GM12891 (cell line): ENCODE results near the gene C7orf25.
"Not testable (repeated sequence)": the region's sequence is repeated elsewhere in the genome, so short reads cannot be mapped to it uniquely, and the experiment has no call there.

ENCODE experiments used
- DNase-seq: peaks from one replicate; pipeline ENCODE4 v3.0.0; 2011; ENCODE audit warnings: low spot score; ENCODE audit not compliant: insufficient read length
- FAIRE-seq: peaks from 2 replicates; lab custom pipeline; 2011; peaks lifted over from hg19 to GRCh38; lab: Jason Lieb, UNC
- PAX5 ChIP-seq: IDR thresholded peaks from 2 replicates; pipeline ENCODE4 v1.6.1; 2011; ENCODE audit warnings: low read length, moderate library complexity, mild to moderate bottlenecking; ENCODE audit not compliant: insufficient read depth, severe bottlenecking
- POLR2A ChIP-seq: IDR thresholded peaks from 2 replicates; pipeline ENCODE4 v1.6.1; 2011; ENCODE audit warnings: low read depth, low read length, control low read depth
- POLR2AphosphoS5 ChIP-seq: IDR thresholded peaks from 2 replicates; pipeline ENCODE4 v1.6.1; 2011; ENCODE audit warnings: low read depth, low read length, control low read depth
- POU2F2 ChIP-seq: IDR thresholded peaks from 2 replicates; pipeline ENCODE4 v1.6.1; 2011; ENCODE audit warnings: low read depth, mild to moderate bottlenecking, control low read depth, low read length, moderate library complexity
- SPI1 ChIP-seq: IDR thresholded peaks from 2 replicates; pipeline ENCODE4 v1.6.1; 2011; ENCODE audit warnings: low read depth, low read length, control low read depth
- TAF1 ChIP-seq: IDR thresholded peaks from 2 replicates; pipeline ENCODE4 v1.6.1; 2011; ENCODE audit warnings: low read depth, low read length, control low read depth

Gene C7orf25

GRCh38 chr7:42886129-42886528, 25.7 kb downstream of the C7orf25 start:
- DNase-seq = no peak
- no peak for TF ChIP-seq POU2F2
- TF ChIP-seq SPI1 = no peak
- TF ChIP-seq POLR2AphosphoS5 = no peak
- TF ChIP-seq PAX5 = no peak
- no peak for TF ChIP-seq TAF1
- no peak for FAIRE-seq

- DNase-seq, FAIRE-seq: not testable (repeated sequence)
Measured at GRCh38 chr7:42885183-42885582, 26.7 kb downstream of the C7orf25 start.

- DNase-seq (no peak), FAIRE-seq (no peak)
- TF ChIP-seq POLR2AphosphoS5 (no peak), PAX5 (no peak), TAF1 (no peak), SPI1 (no peak), POLR2A (no peak), POU2F2 (no peak)
Measured at GRCh38 chr7:42883950-42884349, 27.9 kb downstream of the C7orf25 start.

GRCh38 chr7:42880392-42880791, 31.5 kb downstream of the C7orf25 start:
- DNase-seq (no peak), FAIRE-seq (no peak)
- TF ChIP-seq TAF1 = no peak
- TF ChIP-seq PAX5 = no peak
- TF ChIP-seq POLR2AphosphoS5 = no peak
- no peak for TF ChIP-seq POU2F2
- TF ChIP-seq SPI1 = no peak
- TF ChIP-seq POLR2A = no peak

GRCh38 chr7:42878303-42878702, 33.6 kb downstream of the C7orf25 start:
- no peak for FAIRE-seq
- TF ChIP-seq POU2F2 (no peak), TAF1 (no peak), POLR2AphosphoS5 (no peak), SPI1 (no peak), POLR2A (no peak), PAX5 (no peak)
- DNase-seq = no peak

GRCh38 chr7:42877862-42878261, 34.0 kb downstream of the C7orf25 start:
- no peak for DNase-seq
- TF ChIP-seq SPI1 (no peak), POU2F2 (no peak), POLR2AphosphoS5 (no peak), POLR2A (no peak), PAX5 (no peak), TAF1 (no peak)
- no peak for FAIRE-seq

GRCh38 chr7:42876182-42877068, 35.4 kb downstream of the C7orf25 start:
- FAIRE-seq (no peak), DNase-seq (peak; percentile 41)
- no peak for TF ChIP-seq PAX5
- TF ChIP-seq POU2F2 = no peak
- no peak for TF ChIP-seq POLR2AphosphoS5
- TF ChIP-seq SPI1 = no peak
- no peak for TF ChIP-seq TAF1
- TF ChIP-seq POLR2A = no peak

- FAIRE-seq (peak; percentile 82), DNase-seq (no peak)
- TF ChIP-seq POU2F2 (peak; percentile 70), POLR2A (no peak), POLR2AphosphoS5 (no peak; the same call in 1 of the 2 replicates), TAF1 (no peak), PAX5 (peak; percentile 93), SPI1 (no peak)
Measured at GRCh38 chr7:42869131-42870020, 42.5 kb downstream of the C7orf25 start.

- TF ChIP-seq POLR2A (no peak), POLR2AphosphoS5 (no peak), SPI1 (no peak)
- FAIRE-seq = no peak
Measured at GRCh38 chr7:42868480-42868879, 43.4 kb downstream of the C7orf25 start.

More at GRCh38 chr7:42868480-42868879, 43.4 kb downstream of the C7orf25 start:
- no peak for DNase-seq
